Hippocampal formation (tissue), 2 donors: Measurements from ENCODE around the gene KCNT2.
"Not testable (repeated sequence)": the region's sequence is repeated elsewhere in the genome, so short reads cannot be mapped to it uniquely, and the experiment has no call there.

Experiments used
- DNase-seq, 2 donors: peaks; one replicate each; lab custom pipeline; 2025; lab: John Stamatoyannopoulos, UW

Gene KCNT2

DNA sequence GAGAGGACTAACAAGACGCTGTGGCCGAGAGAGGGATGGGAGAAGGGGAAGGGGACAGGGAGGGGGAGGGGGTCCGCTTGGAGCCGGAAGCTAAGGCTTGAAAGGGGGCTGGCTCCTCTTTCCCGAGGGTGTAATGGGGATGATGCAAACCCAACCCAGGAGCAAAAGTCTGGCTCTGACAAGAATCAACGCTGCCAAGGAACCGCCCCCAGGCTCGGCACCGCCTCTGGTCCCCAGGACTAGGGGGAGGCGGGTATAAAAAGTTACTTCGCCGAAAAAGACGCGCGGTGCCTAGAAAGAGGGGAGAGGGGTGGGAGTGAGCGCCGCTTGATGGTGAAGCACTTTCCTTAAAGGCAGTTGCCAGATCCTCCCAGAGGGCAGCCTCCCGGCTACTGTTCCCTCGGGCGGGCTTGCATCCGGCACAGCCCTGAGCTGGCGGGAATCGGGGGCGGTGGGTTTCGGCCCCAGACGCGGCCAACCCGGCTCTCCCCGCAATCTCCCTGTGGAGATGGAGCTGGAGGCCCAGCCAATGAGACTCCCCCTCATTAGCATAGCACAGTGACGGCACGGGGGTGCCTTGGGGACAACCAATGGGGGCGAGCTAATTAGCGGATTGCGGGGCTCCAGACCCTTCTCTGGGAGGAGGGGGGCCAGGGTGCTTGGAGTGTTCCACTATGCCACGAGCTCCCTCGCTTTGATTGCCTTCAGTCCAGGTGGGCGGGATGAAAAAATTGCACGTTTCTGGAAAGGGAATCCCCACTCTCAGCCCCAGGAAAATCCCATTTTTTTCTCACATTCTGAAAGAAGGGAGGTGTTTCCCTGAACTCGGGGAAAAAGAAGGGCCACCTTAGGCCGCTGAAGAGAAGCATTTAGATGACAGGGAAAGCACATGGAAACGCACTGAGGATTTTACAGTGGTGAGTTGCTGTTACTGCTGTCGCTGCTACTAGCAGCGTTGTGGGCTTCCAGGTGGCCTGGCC lies at the start of gene KCNT2:
KCNT2 (minus strand) TSS at position 51 of the 980 bp plus-strand sequence. CDS start 131 bp downstream, outside the sequence.
- peak; percentile 3 to 6 for DNase-seq

DNA sequence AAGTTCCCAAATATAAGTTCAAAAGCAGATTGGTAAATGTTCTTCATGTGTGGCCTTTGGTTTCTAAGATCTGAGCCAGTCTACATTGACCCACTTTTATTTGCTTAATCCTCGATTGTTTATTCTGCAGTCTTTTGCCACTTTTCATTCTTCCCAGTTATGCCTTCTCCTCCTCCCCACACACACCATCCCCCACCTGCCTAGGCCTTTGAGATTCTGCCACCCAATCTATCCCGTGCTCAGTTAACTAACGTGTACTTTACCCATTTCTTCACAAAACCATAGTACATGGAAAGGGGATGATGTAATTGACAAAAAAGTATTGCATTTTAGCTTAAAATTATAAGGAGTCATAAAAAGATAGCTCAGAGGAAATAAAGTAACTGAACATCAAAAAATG lies 47.3 kb upstream of the KCNT2 start:
- no peak for DNase-seq

DNA sequence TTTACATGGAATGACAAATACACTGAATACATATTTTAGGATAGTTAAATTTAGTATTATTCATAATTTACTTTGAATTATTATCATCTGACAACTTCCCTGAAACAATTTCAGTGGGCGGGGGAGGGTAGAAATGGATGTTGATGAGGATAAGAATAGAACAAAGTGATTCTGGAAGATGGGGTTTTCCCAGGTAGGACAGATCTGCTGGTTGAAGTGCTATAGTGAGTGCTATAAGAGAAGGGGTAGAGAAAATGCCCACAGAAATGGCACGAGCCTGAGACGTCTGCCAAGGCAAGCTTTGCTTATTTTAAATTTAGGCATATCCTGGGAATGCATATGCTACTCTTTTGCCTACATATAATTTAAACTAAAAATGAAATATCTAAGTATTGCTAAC lies 46.8 kb upstream of the KCNT2 start:
- DNase-seq, result no peak

DNA sequence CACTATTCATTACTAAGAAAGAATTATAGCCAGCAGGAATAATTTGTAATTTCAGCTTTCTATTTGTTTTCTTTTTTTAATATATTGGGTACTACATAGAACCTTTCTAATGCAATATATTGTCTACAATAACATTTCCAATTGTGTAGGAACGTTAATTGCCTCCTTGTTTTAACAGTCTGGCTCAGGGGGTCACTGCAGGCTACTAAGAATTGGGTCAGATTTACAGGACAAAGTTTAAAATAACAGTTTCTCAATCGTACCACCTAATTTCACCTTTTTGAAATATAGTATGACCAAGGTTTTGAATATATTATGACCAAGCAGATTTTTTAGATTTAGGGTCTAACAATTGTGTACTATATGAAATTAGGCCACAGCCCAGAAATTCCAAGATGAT lies 46.0 kb upstream of the KCNT2 start:
- DNase-seq, result no peak

DNA sequence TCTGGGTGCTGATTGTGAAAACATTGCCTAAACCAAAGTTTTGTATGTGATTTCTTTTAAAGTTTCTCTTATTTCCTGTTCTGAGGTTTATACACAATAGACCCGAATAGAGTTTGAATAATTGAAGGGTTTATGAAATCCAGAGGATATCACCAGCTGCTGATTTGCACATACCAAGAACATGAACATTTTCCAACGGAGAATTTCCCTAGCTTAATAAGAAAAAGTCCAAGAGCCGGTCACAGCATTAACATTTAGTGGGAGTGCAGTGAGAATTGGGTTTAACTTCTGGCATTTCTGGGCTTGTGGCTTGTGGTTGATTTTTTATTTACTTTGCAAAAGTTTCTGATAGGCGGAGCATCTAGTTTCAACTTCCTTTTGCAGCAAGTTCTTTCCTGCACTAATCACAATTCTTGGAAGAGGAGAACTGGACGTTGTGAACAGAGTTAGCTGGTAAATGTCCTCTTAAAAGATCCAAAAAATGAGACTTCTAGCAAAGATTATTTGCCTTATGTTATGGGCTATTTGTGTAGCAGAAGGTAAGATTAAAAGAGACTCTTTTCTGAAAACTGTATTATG lies 43.5 kb upstream of the KCNT2 start, which contains the start of gene CFH:
CFH (plus strand) TSS at position 407 of the 579 bp plus-strand sequence; CDS start at position 482, 75 bp downstream.
- no peak for DNase-seq

DNA sequence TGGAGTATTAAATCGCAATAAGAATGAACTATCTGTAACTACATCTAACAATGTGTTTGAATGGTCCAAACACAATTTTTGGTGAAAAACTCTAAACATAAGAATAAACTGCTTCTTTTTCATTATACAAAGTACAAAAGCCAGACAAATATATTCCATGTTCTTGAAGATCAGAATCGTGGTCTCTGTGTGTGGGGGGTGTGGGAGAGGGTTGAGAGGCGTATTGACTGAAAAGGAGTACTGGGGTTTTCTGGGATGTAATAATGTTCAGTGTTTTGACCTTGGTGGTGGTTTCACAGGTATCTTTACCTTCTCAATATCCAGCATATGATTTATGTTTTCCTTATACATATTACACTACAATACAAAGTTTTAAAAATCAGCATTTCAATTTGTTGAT lies 42.8 kb upstream of the KCNT2 start:
- DNase-seq, result no peak

DNA sequence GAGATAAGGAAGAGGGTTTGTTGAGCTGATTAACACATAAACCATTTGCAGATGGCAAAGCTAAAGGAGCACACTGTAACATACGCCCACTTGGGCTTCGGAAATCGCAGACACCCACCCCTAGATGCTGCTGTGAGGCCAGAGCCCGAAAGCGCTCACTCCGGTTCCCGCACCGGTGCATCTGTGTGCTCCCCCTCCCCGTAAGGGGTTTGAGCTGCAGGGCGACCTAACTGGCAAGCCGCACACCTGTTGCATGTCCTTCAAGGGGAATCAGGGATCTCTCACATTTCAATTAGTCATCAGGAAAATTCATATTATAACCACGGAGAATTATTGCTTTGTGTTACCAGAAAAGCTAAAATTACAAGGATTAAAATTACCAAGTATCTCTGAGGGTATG lies 42.2 kb upstream of the KCNT2 start:
- no peak for DNase-seq

DNA sequence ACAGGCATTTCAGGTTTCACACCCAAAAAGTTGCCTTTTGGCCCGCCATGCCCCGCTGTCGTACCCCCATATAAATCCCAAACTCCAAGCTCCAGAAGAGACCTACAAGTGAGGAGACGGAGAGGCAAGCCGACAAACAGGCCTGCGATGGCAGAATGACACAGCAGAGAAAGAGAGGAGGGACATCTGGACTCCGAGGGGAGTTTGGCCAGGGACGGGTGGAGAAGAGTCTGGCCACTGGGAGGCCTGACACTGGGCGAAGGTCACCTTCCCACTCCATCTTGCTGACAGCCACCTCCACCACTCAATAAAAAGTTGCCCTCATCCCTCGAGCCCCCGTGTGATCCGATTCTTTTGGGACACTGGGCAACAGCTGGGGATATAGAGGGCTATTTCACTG lies 41.8 kb upstream of the KCNT2 start:
- no peak for DNase-seq

DNA sequence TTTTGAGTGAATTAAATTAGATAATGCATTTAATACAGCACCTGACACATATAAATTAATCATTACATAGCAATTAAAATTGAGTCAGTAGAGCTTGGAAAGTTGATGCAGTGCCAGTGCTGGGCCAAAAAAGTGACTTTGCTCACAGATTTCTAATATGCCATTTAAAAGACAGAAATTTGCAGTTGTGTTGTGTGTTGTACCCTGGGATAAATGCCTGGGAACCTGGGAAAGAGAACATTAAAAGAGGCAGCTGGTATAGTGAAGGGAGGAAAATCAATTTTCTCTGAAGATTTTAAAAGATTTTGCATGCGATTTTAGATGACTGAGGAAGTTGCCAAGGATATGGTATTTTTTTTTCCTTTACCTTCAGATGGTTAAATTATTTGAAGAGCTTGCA lies 32.7 kb upstream of the KCNT2 start:
- no peak for DNase-seq

DNA sequence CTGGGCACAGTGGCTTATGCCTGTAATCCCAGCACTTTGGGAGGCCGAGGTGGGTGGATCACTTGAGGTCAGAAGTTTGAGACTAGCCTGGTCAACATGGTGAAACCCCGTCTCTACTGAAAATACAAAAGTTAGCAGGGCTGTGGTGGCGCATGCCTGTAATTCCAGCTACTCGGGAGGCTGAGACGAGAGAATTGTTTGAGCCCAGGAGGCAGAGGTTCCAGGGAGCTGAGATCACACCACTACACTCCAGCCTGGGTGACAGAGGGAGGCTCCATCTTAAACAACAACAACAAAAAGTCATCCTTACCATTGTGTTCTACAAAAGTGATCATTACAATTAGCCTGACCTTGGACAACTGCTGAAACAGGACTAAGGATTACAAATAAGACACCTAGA lies 31.1 kb upstream of the KCNT2 start:
- not testable (repeated sequence) for DNase-seq

DNA sequence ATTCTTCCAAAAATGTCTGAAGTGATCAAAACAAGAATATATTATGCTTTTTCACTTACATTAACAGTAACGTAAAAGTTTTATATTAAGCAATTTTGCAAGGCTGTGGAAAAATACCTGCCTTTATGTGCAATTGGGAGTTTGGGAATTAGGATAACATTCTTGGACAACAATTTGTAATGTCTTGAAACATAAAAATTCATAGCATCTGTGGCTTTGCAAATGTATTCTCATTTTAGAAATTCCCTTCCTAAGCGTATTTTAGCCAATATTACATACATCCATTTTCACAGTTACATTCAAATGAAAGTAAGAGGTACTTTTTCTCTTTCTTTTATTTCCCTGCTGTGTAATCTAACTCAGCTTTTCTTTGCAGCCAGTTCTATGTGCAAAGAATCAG lies 30.2 kb upstream of the KCNT2 start:
- DNase-seq, result no peak

DNA sequence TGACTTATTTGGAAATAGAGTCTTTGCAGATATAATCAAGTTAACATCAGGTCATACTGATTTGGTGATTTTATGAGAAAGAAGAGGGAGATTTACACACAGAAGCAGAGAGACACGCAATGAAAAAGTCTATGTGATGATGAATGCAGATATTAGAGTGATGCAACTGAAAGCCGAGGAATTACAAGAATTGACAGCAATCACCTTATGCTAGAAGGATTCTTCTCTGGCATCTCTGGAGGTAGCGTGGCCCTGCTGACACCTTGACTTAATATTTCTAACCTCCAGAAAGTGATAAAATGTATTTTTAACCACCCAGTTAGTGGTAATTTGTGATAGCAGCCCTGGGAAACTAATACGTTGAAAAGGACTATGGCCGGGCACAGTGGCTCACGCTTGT lies 29.4 kb upstream of the KCNT2 start:
- DNase-seq, result no peak

DNA sequence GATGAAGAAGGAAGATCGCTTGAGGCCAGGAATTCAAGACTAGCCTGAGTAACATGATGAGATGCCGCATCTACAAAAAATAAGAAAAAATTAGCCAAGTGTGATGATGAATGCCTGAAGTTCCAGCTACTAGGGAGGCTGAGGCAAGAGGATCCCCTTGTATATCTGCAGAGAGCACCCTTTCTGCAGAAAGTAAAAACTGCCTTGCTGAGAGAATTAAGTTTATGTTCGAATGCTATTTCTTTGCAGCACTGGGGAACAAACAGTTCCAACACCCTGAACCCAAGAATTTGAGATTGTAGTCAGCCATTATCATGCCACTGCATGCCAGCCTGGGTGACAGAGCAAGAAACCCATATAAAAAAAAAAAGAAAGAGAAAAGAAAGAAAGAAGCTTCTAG lies 20.6 kb upstream of the KCNT2 start:
- no peak for DNase-seq

DNA sequence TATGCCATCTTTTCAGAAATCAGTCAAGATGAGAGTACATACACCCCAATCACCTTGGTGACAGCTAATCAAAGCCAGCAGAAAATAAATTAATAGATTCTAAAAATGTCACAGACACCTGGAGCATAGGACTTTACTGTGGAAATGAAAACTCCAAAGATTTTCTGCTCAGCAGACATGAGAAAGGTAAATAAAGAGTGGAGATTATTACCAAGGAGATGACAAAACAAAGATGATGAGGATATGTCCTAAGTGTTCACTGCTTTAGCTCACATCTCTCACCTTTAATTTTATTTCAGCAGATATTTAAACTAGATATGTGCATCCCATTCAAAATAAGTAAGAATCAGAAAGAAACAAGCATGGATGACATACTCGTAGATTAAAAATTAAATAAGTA lies 14.8 kb upstream of the KCNT2 start:
- DNase-seq, result no peak

DNA sequence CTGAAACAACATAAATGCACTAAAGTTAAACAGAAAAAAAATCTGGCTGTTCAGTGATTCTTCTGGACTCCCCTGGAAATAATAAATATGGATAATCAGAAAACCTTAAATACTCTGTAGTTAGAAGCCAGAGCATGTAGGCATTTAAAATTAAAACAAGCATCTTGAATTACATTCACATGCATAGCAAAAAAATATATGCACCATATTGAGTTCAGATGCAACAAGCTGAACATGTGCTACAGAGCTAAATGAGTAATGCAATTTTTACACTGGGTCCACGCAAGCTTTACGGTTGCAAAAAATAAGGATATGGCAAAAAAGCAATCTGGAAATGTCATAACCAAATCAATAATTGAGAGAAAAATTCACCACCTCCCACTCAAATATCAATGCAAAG lies 11.5 kb upstream of the KCNT2 start:
- no peak for DNase-seq

DNA sequence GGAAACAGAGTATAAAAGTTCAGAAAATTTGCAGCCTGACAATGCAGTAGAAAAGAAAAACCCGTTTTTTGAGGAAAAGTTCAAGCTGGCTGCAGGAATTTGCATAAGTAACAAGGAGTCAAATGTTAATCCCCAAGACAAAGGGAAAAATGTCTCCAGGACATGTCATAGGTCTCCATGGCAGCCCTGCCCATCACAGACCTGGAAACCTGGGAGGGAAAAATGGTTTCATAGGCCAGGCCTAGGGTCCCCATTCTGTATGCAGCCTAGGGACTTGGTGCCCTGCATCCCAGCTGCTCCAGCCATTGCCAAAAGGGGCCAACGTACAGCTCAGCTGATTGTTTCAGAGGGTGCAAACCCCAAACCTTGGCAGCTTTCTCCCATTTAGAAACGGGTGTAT lies 3.6 kb upstream of the KCNT2 start:
- DNase-seq, result no peak

DNA sequence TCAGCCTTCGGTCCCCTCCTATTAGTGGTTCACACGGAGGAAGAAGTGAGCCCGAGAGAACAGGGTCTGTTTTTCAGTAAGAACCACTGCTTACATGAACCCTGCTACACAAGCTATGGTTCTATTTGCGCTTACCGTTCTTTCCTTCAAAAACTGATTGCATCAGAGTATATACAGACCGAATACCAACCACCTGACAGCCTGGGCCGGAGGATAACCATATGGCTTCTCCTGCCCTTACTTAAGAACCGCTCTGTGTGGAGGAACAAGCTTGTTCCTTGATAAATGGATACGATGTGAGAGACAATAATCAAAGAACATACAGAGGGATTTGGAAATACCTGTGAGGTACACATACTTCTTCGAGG lies 1.1 kb upstream of the KCNT2 start:
- DNase-seq, result no peak

DNA sequence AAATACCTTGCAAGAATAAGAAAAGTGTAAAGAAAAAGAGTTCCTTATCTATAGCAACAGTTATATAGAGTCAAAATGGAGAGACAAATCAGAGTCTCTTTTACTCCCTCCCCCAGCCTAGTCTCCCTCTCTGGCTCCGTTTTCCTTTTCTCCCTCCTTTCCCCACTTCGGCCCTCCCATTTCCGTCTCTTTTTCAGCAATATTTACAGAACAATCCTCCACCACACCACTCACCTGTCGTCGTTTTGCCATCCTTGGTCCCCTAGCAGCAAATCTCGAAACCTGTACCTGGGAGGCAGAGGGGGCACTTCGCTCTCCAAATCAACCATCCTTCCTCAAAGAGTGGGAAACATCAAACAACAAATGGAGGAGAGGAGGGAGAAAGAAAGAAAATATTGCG lies 259 bp downstream of the KCNT2 start:
- DNase-seq, result no peak

DNA sequence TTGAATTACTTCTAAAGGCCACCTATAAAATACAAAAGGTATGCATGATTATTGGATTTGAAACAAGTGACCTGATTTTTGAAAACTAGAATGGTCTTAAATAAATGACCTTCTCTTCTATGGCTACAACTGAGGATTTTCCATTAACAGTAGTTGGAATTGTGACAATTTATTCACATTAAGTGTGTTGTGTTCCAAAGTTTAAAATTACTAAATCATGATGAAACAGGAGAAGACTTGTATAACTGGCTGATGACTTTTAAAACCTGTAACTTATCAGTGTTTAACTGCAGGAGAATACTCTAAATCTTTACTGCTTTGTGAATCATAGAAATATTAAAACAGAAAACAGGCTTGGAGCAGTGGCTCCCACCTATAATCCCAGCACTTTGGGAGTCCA lies 4.6 kb downstream of the KCNT2 start:
- no peak for DNase-seq

DNA sequence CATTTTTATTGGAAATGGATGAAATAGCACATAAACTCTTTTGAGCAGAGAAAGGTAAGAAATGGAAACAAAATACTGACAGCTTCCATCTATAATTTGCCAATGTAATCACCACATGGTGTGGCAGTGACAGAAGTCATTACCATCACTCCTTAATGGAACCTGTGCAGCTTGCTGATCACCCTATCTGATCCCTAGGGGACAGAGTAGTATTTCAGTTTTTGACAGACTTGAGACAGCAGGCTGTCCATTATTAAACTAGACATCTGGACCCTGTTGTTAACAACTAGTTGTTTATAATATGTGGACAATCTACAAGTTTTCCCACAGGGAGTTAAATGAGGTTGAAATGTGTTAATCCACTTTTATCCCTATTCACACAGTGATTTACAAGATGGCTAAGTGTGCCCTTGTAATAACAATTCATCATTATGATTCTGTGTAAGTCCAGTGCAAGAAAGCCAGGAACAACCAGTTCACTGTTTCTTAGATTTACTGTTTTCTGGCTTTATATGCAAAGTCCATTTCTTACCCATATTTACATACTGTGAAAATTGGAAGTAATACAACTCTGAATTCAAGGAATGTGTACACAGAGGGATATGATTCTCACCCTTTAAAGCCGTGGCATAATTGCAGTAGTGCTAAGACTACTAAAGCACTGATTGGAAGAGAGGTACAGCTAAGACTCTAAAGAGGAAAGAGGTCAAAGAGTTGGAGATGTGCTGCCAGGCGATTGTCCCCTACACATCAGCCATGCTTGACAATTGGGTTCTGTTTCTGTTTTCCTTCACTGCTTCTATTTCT lies 9.1 kb downstream of the KCNT2 start:
- DNase-seq, result no peak

DNA sequence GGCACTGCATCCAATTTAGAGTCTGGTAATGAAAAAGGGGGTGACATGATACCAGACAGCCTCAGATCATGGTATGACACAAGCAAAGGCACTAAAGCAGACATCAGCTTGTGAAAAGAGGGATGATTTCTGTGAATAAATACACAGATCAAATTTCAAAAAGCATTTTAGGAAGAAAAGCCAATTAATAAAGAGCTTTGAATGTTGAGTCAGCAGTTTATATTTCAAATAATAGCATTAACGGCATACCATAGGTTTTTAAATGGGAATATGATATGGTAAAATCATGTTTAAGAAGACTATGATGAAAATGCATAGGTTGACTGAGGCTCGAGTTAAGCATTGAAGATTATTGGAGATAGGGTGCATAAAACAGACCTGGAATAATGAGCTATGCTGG lies 13.5 kb downstream of the KCNT2 start:
- no peak for DNase-seq

DNA sequence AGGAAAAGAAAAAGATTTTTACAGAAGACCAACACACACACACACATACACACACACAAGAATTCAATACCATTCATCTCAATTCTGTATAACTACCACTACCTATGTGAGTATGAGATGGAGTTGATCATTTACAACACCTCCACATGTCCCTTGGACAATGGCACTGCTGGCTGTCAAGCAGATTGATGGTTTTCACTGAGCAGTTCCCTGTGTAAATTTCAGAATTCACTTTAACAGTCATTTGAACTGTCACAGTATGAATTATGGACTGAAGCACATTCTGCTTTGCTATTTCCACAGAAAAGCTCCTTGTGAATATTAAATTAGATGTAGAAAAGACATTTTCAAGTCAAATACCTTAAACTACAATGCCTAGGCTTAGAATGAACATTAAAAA lies 14.3 kb downstream of the KCNT2 start:
- DNase-seq, result no peak

DNA sequence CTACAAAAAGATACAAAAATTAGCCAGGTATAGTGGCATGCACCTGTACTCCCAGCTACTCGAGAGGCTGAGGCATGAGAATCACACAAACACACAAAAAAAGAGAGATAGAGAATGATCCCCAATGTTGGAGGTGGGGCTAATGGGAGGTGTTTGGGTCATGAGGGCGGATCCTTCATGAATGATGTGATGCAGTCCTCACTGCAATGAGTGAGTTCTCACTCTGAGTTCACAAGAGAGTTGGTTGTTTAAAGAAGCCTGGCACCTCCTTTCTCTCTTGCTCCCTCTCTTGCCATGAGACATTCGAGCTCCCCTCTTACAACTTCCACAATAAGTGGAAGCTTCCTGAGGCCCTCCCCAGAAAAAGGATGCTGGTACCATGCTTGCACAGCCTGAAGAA lies 17.3 kb downstream of the KCNT2 start:
- DNase-seq, result no peak
